ENCODE measurements around the gene ZNF208. TPM values are rescaled to one million over a fixed set of nuclear protein-coding genes. Genes with fewer than 3 reads are reported as not detected.

Gene ZNF208
- total RNA-seq, 3 donors from 2014 or later (not counting 1 experiment from before 2014, with no cell fraction given): 0.98 to 1.9 (median 1.2) TPM

- no peaks in the 10 kb centered on the region for H3K4me1 ChIP-seq (ENCODE audit: control insufficient read depth, insufficient read depth, low read length)
- H3K27me3 ChIP-seq (ENCODE audit: control insufficient read depth, insufficient read depth, low read length): no peaks in the 10 kb centered on the region
- no peak overlapping the region for H3K27ac Mint-ChIP-seq
- no peak overlapping the region for H3K4me3 Mint-ChIP-seq
- no peak overlapping the region for H3K4me3 ChIP-seq (ENCODE audit: low read length)
- DNase-seq (no peak), ATAC-seq (no peak)
- intact Hi-C loops (cut with micrococcal nuclease): no loop called here
- H3K27me3 Mint-ChIP-seq (ENCODE audit: low read depth in 2 of 2): no peaks in the 10 kb centered on the region
- no peaks in the 10 kb centered on the region for H3K36me3 ChIP-seq (ENCODE audit: control insufficient read depth, insufficient read depth, low read length)
- no peaks in the 10 kb centered on the region for H3K4me1 Mint-ChIP-seq
- H3K36me3 Mint-ChIP-seq: no peaks in the 10 kb centered on the region
- no peak overlapping the region for H3K27ac ChIP-seq (ENCODE audit: low read length)
- H3K9me3 ChIP-seq (ENCODE audit: control insufficient read depth, insufficient read depth, low read length): peaks cover 5% of the 10 kb centered on the region
- H3K9me3 Mint-ChIP-seq: peaks cover 9 to 23% of the 10 kb centered on the region in 2 donors
- WGBS (ENCODE audit: insufficient coverage): 87% methylated on average over 3 of the region's 3 CpGs
- TF ChIP-seq CTCF (IDR thresholded peaks at IDR 0.05): no peak
Observed at GRCh38 chr19:21908066-21908465, 102.7 kb downstream of the ZNF208 start.

- intact Hi-C loops (cut with micrococcal nuclease): no loop called here
- H3K9me3 Mint-ChIP-seq: peaks cover 9 to 19% of the 10 kb centered on the region in 2 donors
- DNase-seq (no peak), ATAC-seq (no peak)
- H3K27me3 Mint-ChIP-seq (ENCODE audit: low read depth in 2 of 2): no peaks in the 10 kb centered on the region
- H3K36me3 Mint-ChIP-seq: no peaks in the 10 kb centered on the region
- TF ChIP-seq CTCF (IDR thresholded peaks at IDR 0.05): no peak
- H3K4me1 ChIP-seq (ENCODE audit: control insufficient read depth, insufficient read depth, low read length): no peaks in the 10 kb centered on the region
- no peak overlapping the region for H3K27ac ChIP-seq (ENCODE audit: low read length)
- H3K4me1 Mint-ChIP-seq: no peaks in the 10 kb centered on the region
- no peaks in the 10 kb centered on the region for H3K36me3 ChIP-seq (ENCODE audit: control insufficient read depth, insufficient read depth, low read length)
- H3K4me3 Mint-ChIP-seq: no peak overlapping the region
- no peak overlapping the region for H3K4me3 ChIP-seq (ENCODE audit: low read length)
- H3K9me3 ChIP-seq (ENCODE audit: control insufficient read depth, insufficient read depth, low read length): peaks cover 5% of the 10 kb centered on the region
- 90% methylated on average over 4 of the region's 4 CpGs for WGBS (ENCODE audit: insufficient coverage)
- no peaks in the 10 kb centered on the region for H3K27me3 ChIP-seq (ENCODE audit: control insufficient read depth, insufficient read depth, low read length)
- no peak overlapping the region for H3K27ac Mint-ChIP-seq
Observed at GRCh38 chr19:21907516-21907915, 103.2 kb downstream of the ZNF208 start.

GRCh38 chr19:21902571-21902970 lies 108.2 kb downstream of the ZNF208 start:
- no peak overlapping the region for H3K4me3 ChIP-seq (ENCODE audit: low read length)
- no peak overlapping the region for H3K4me3 Mint-ChIP-seq
- WGBS (ENCODE audit: insufficient coverage): no CpG with 5 or more reads among the region's 1 CpG

More at GRCh38 chr19:21902571-21902970, 108.2 kb downstream of the ZNF208 start:
- Mint-ChIP-seq H3K27me3 (ENCODE audit: low read depth in 2 of 2) (no peaks in the 10 kb centered on the region), H3K4me1 (no peaks in the 10 kb centered on the region), H3K36me3 (no peaks in the 10 kb centered on the region), H3K9me3 (peaks cover 4 to 15% of the 10 kb centered on the region in 2 donors), H3K27ac (no peak overlapping the region)
- H3K27me3 ChIP-seq (ENCODE audit: control insufficient read depth, insufficient read depth, low read length): no peaks in the 10 kb centered on the region
- H3K4me1 ChIP-seq (ENCODE audit: control insufficient read depth, insufficient read depth, low read length): no peaks in the 10 kb centered on the region
- H3K36me3 ChIP-seq (ENCODE audit: control insufficient read depth, insufficient read depth, low read length): no peaks in the 10 kb centered on the region
- TF ChIP-seq CTCF (IDR thresholded peaks at IDR 0.05): no peak
- peaks cover 10% of the 10 kb centered on the region for H3K9me3 ChIP-seq (ENCODE audit: control insufficient read depth, insufficient read depth, low read length)
- DNase-seq (no peak), ATAC-seq (no peak)
- no peak overlapping the region for H3K27ac ChIP-seq (ENCODE audit: low read length)
- intact Hi-C loops (cut with micrococcal nuclease): no loop called here
